OCI-LY7 (cell line): ENCODE data around the gene TLE4. TPM values are rescaled to one million over a fixed set of nuclear protein-coding genes. Genes with fewer than 3 reads are reported as not detected.

ENCODE experiments used
- BruUV-seq: library from RNA; stranded (reverse); fragments of 400-500 nt; replicated peaks from 2 replicates; lab custom pipeline; 2021; lab: Mats Ljungman, UMichigan
- CTCF ChIA-PET: fragments of 300-600 bp; sonication (Branson Sonifier 250); formaldehyde crosslinking; loops from one replicate; lab custom pipeline; 2022; ENCODE audit warnings: antibody characterized with exemption; ENCODE audit not compliant: unreplicated experiment; lab: Charles Lee
- POLR2A ChIA-PET: fragments of 300-600 bp; sonication (Branson Sonifier 250); formaldehyde crosslinking; loops from one replicate; lab custom pipeline; 2022; ENCODE audit warnings: antibody characterized with exemption; lab: Charles Lee
- DNase-seq: peaks from one replicate; pipeline ENCODE4 v3.0.0-alpha.2; 2015; ENCODE audit warnings: low spot score
- H2AFZ ChIP-seq: fragments of 200-600 bp; sonication (generic), shearing (Covaris generic); 2 replicates; pipeline ENCODE4 v1.6.1; 2014; ENCODE audit warnings: mild to moderate bottlenecking, antibody characterized with exemption, low read length, moderate library complexity
- H3K27ac ChIP-seq: fragments of 200-600 bp; sonication (generic); 2 replicates; pipeline ENCODE4 v1.5.1; 2014; ENCODE audit warnings: mixed run types, low read depth, mild to moderate bottlenecking, moderate library complexity, low read length, inconsistent platforms; ENCODE audit not compliant: poor library complexity, severe bottlenecking
- H3K36me3 ChIP-seq: fragments of 200-600 bp; sonication (generic); 2 replicates; pipeline ENCODE4 v1.6.1; 2014; ENCODE audit warnings: mild to moderate bottlenecking, antibody characterized with exemption, low read length, moderate library complexity, mixed read lengths; ENCODE audit not compliant: insufficient read depth
- H3K4me1 ChIP-seq: fragments of 200-600 bp; sonication (generic); 2 replicates; pipeline ENCODE4 v1.5.1; 2014; ENCODE audit warnings: mild to moderate bottlenecking, low read length; ENCODE audit not compliant: insufficient read depth, poor library complexity, severe bottlenecking
- H3K4me2 ChIP-seq: fragments of 200-600 bp; sonication (generic); 2 replicates; pipeline ENCODE4 v1.6.1; 2014; ENCODE audit warnings: mild to moderate bottlenecking, low read length
- H3K4me3 ChIP-seq: fragments of 200-600 bp; sonication (generic); 2 replicates; pipeline ENCODE4 v1.5.1; 2014; ENCODE audit warnings: mild to moderate bottlenecking, low read depth, low read length; ENCODE audit not compliant: poor library complexity, severe bottlenecking
- H3K79me2 ChIP-seq: fragments of 200-600 bp; sonication (generic); 2 replicates; pipeline ENCODE4 v1.6.1; 2016; ENCODE audit warnings: low read depth, mild to moderate bottlenecking, low read length, moderate library complexity, mixed read lengths; ENCODE audit not compliant: insufficient read depth
- H3K9me2 ChIP-seq: fragments of 200-600 bp; sonication (generic); 2 replicates; pipeline ENCODE4 v1.6.1; 2016; ENCODE audit warnings: mild to moderate bottlenecking, low read length, mixed read lengths; ENCODE audit not compliant: insufficient read depth
- H3K9me3 ChIP-seq: fragments of 200-600 bp; sonication (generic); 2 replicates; pipeline ENCODE4 v1.6.1; 2014; ENCODE audit warnings: mild to moderate bottlenecking, mixed run types, low read length, mixed read lengths
- H4K20me1 ChIP-seq: fragments of 200-600 bp; sonication (generic); 2 replicates; pipeline ENCODE4 v1.6.1; 2014; ENCODE audit warnings: mild to moderate bottlenecking, antibody characterized with exemption, low read length, moderate library complexity, mixed read lengths; ENCODE audit not compliant: insufficient read depth
- EZH2phosphoT487 ChIP-seq: fragments of 200-600 bp; sonication (generic); IDR thresholded peaks from 2 replicates; pipeline ENCODE4 v1.6.1; 2018; ENCODE audit warnings: low read depth, borderline replicate concordance, mild to moderate bottlenecking, mixed run types, antibody characterized with exemption, low read length, moderate library complexity, mixed read lengths
- intact Hi-C: fragments of 100-400 bp; cut with micrococcal nuclease; formaldehyde crosslinking; loops from one replicate; pipeline ENCODE4 v1.10.0; 2022; ENCODE audit not compliant: unreplicated experiment
- total RNA-seq, 2 experiments: library from RNA; depleted of rRNA in 1 of 2; stranded (reverse); fragments of >200 nt in 1 of 2; shearing (Covaris generic) in 1 of 2; gene quantifications; 2 replicates each; pipeline ENCODE4 v1.2.3, GENCODE V29; 2014 to 2022
- TF ChIP-seq, protein P1 (sequence below): fragments of 200-600 bp; sonication (generic); conservative IDR thresholded peaks from 2 replicates; pipeline ENCODE4 v1.5.1; 2014; ENCODE audit warnings: mild to moderate bottlenecking, antibody characterized with exemption, low read length, moderate library complexity, mixed read lengths

Gene TLE4
- total RNA-seq, 2 experiments from 2014 or later, result 36.7 to 41.7 TPM

- no peak for DNase-seq
- ChIA-PET CTCF (no interaction called here), POLR2A (interaction anchor here (0.9 to 1.4 kb wide), 5 partner anchors 8 to 28 kb away, joined by 3 to 6 read pairs (median 3); no protein-coding TSS in a partner anchor)
- H2AFZ ChIP-seq, result no peak overlapping the region
- no peaks in the 10 kb centered on the region for H3K9me3 ChIP-seq
- H3K36me3 ChIP-seq, result no peaks in the 10 kb centered on the region; the same call in 1 of the 2 replicates
- no TSS peak for BruUV-seq
- no peak overlapping the region for H3K27ac ChIP-seq
- TF ChIP-seq EZH2phosphoT487, result no peak
- TF ChIP-seq, protein P1, sequence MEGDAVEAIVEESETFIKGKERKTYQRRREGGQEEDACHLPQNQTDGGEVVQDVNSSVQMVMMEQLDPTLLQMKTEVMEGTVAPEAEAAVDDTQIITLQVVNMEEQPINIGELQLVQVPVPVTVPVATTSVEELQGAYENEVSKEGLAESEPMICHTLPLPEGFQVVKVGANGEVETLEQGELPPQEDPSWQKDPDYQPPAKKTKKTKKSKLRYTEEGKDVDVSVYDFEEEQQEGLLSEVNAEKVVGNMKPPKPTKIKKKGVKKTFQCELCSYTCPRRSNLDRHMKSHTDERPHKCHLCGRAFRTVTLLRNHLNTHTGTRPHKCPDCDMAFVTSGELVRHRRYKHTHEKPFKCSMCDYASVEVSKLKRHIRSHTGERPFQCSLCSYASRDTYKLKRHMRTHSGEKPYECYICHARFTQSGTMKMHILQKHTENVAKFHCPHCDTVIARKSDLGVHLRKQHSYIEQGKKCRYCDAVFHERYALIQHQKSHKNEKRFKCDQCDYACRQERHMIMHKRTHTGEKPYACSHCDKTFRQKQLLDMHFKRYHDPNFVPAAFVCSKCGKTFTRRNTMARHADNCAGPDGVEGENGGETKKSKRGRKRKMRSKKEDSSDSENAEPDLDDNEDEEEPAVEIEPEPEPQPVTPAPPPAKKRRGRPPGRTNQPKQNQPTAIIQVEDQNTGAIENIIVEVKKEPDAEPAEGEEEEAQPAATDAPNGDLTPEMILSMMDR, result no peak
- H3K4me1 ChIP-seq, result no peaks in the 10 kb centered on the region
- H4K20me1 ChIP-seq, result no peaks in the 10 kb centered on the region
- no peak overlapping the region for H3K4me2 ChIP-seq
- intact Hi-C loops, result no loop called here
- H3K4me3 ChIP-seq, result no peak overlapping the region
- no peaks in the 10 kb centered on the region for H3K79me2 ChIP-seq
- no peaks in the 10 kb centered on the region for H3K9me2 ChIP-seq
These were observed 60.9 kb downstream of the TLE4 start for GRCh38 chr9:79632705-79633104.

- ChIA-PET CTCF (no interaction called here), POLR2A (interaction anchor here (1.1 to 1.3 kb wide), 2 partner anchors 9 kb away, joined by 3 to 5 read pairs; no protein-coding TSS in a partner anchor)
- no peaks in the 10 kb centered on the region for H3K4me1 ChIP-seq
- no TSS peak for BruUV-seq
- intact Hi-C loops, result no loop called here
- H3K4me2 ChIP-seq, result no peak overlapping the region
- no peaks in the 10 kb centered on the region; the same call in 1 of the 2 replicates for H3K36me3 ChIP-seq
- no peaks in the 10 kb centered on the region for H3K9me3 ChIP-seq
- TF ChIP-seq, protein P1, result no peak
- no peak for TF ChIP-seq EZH2phosphoT487
- no peak overlapping the region for H3K4me3 ChIP-seq
- H3K9me2 ChIP-seq, result no peaks in the 10 kb centered on the region
- H2AFZ ChIP-seq, result no peak overlapping the region
- no peaks in the 10 kb centered on the region for H4K20me1 ChIP-seq
- no peak for DNase-seq
- no peak overlapping the region for H3K27ac ChIP-seq
- no peaks in the 10 kb centered on the region for H3K79me2 ChIP-seq
These were observed 61.8 kb downstream of the TLE4 start for GRCh38 chr9:79633558-79633957.

- no peaks in the 10 kb centered on the region for H3K79me2 ChIP-seq
- no peaks in the 10 kb centered on the region; the same call in 1 of the 2 replicates for H3K36me3 ChIP-seq
- no peak overlapping the region for H3K4me3 ChIP-seq
- BruUV-seq, result no TSS peak
- CTCF ChIA-PET, result no interaction called here
- H3K9me2 ChIP-seq, result no peaks in the 10 kb centered on the region
- no peaks in the 10 kb centered on the region for H3K9me3 ChIP-seq
- POLR2A ChIA-PET, result no interaction called here
- intact Hi-C loops, result loop anchor here (5.0 kb wide), 1 partner anchor 40 kb away; no protein-coding TSS in a partner anchor
- no peak overlapping the region for H2AFZ ChIP-seq
- H4K20me1 ChIP-seq, result no peaks in the 10 kb centered on the region
- no peaks in the 10 kb centered on the region for H3K4me1 ChIP-seq
- H3K4me2 ChIP-seq, result no peak overlapping the region
- H3K27ac ChIP-seq, result no peak overlapping the region
- DNase-seq, result no peak
- TF ChIP-seq, protein P1, result no peak
- no peak for TF ChIP-seq EZH2phosphoT487
These were observed 65.6 kb downstream of the TLE4 start for GRCh38 chr9:79637177-79637925.
